Activated B cell treated with CpG ODN at 0.5 μM for 24 hours (primary cell): Measurements from ENCODE around the gene TANGO2. TPM values are rescaled to one million over a fixed set of nuclear protein-coding genes. Genes with fewer than 3 reads are reported as not detected.

Experiments
- ATAC-seq: fragments of 200-7000 bp; cut with Tn5 transposase; one replicate; pipeline ENCODE4 v1.10.0; 2021; ENCODE audit warnings: low read depth, mild to moderate bottlenecking, moderate library complexity
- CTCF ChIA-PET: fragments of 350-600 bp; sonication (Branson Sonifier 250); formaldehyde crosslinking; loops from one replicate; lab custom pipeline; 2021; ENCODE audit warnings: antibody characterized with exemption; lab: Charles Lee
- POLR2A ChIA-PET: fragments of 350-600 bp; sonication (Branson Sonifier 250); formaldehyde crosslinking; loops from one replicate; lab custom pipeline; 2021; ENCODE audit warnings: antibody characterized with exemption; lab: Charles Lee
- DNase-seq: peaks from one replicate; pipeline ENCODE4 v3.0.0; 2022
- H3K27ac Mint-ChIP-seq: one replicate; pipeline ENCODE4 v1.8.0; 2020; ENCODE audit warnings: mixed read lengths
- H3K27me3 Mint-ChIP-seq: one replicate; pipeline ENCODE4 v1.8.0; 2021; ENCODE audit warnings: mixed read lengths
- H3K36me3 Mint-ChIP-seq: one replicate; pipeline ENCODE4 v1.8.0; 2021; ENCODE audit warnings: low read depth, mixed read lengths
- H3K4me1 Mint-ChIP-seq: one replicate; pipeline ENCODE4 v1.8.0; 2021; ENCODE audit warnings: mixed read lengths
- H3K4me3 Mint-ChIP-seq: one replicate; pipeline ENCODE4 v1.8.0; 2020; ENCODE audit warnings: mild to moderate bottlenecking, mixed read lengths
- H3K9me3 Mint-ChIP-seq: one replicate; pipeline ENCODE4 v1.8.0; 2020; ENCODE audit warnings: mixed read lengths
- CTCF ChIP-seq: fragments of 200-600 bp; IDR thresholded peaks from one replicate; pipeline ENCODE4 v1.8.0; 2022; ENCODE audit warnings: antibody characterized with exemption, mild to moderate bottlenecking
- intact Hi-C: fragments of 100-400 bp; cut with micrococcal nuclease; formaldehyde crosslinking; loops from one replicate; pipeline ENCODE4 v1.15.1; 2024
- total RNA-seq: library from RNA; stranded (reverse); gene quantifications from 2 replicates; pipeline ENCODE4 v1.2.3, GENCODE V29; 2022

TANGO2 gene
- total RNA-seq, 1 donor from 2014 or later, result 47.2 TPM

GRCh38 chr22:20028855-20029549 is 8.1 kb downstream of the TANGO2 start:
- peaks cover 57% of the 10 kb centered on the region for H3K4me1 Mint-ChIP-seq
- no peaks in the 10 kb centered on the region for H3K27me3 Mint-ChIP-seq
- ATAC-seq, result no peak
- no peaks in the 10 kb centered on the region for H3K9me3 Mint-ChIP-seq
- intact Hi-C loops, result loop anchor here (1.0 kb wide), 1 partner anchor 59 kb away; no protein-coding TSS in a partner anchor
- ChIA-PET CTCF (no interaction called here), POLR2A (no interaction called here)
- H3K4me3 Mint-ChIP-seq, result no peak overlapping the region
- no peak overlapping the region for H3K27ac Mint-ChIP-seq
- no peak for DNase-seq
- TF ChIP-seq CTCF, result no peak
- H3K36me3 Mint-ChIP-seq, result peaks cover 10% of the 10 kb centered on the region

- Mint-ChIP-seq H3K9me3 (peaks cover 3% of the 10 kb centered on the region), H3K4me3 (no peak overlapping the region), H3K4me1 (peaks cover 63% of the 10 kb centered on the region), H3K27ac (peak overlapping the region; percentile 70), H3K27me3 (no peaks in the 10 kb centered on the region), H3K36me3 (peaks cover 13% of the 10 kb centered on the region)
- ATAC-seq (no peak), DNase-seq (no peak)
- ChIA-PET POLR2A (no interaction called here), CTCF (no interaction called here)
- TF ChIP-seq CTCF, result no peak
- intact Hi-C loops, result no loop called here
Measured at GRCh38 chr22:20029550-20030225, 8.8 kb downstream of the TANGO2 start.

GRCh38 chr22:20031732-20032406 is 11.0 kb downstream of the TANGO2 start:
- POLR2A ChIA-PET, result interaction anchor here (1.4 to 5.8 kb wide), 2 partner anchors 11 to 19 kb away, joined by 3 to 59 read pairs; partner anchors contain the start of gene TANGO2
- peak; percentile 31 for DNase-seq

GRCh38 chr22:20032407-20032991 is 11.6 kb downstream of the TANGO2 start:
- CTCF ChIA-PET, result no interaction called here
- H3K4me1 Mint-ChIP-seq, result peaks cover 82% of the 10 kb centered on the region
- no peak for TF ChIP-seq CTCF
- no peak for DNase-seq
- intact Hi-C loops, result loop anchor here (2.0 kb wide), 1 partner anchor 16 kb away; the partner anchor contains the start of gene ARVCF
- ATAC-seq, result no peak
- H3K27ac Mint-ChIP-seq, result peak overlapping the region; percentile 69
- H3K36me3 Mint-ChIP-seq, result peaks cover 18% of the 10 kb centered on the region
- POLR2A ChIA-PET, result interaction anchor here (0.6 to 5.8 kb wide), 3 partner anchors 12 to 633 kb away, joined by 3 to 59 read pairs (median 3); partner anchors contain the start of gene TANGO2
- H3K27me3 Mint-ChIP-seq, result no peaks in the 10 kb centered on the region
- peaks cover 3% of the 10 kb centered on the region for H3K9me3 Mint-ChIP-seq
- H3K4me3 Mint-ChIP-seq, result no peak overlapping the region

More at GRCh38 chr22:20031732-20032406, 11.0 kb downstream of the TANGO2 start:
- Mint-ChIP-seq H3K27ac (peak overlapping the region; percentile 69), H3K9me3 (peaks cover 3% of the 10 kb centered on the region), H3K36me3 (peaks cover 12% of the 10 kb centered on the region), H3K27me3 (no peaks in the 10 kb centered on the region), H3K4me1 (peaks cover 75% of the 10 kb centered on the region), H3K4me3 (peak overlapping the region; percentile 19)
- no peak for TF ChIP-seq CTCF
- CTCF ChIA-PET, result no interaction called here
- peak; percentile 57 for ATAC-seq
- intact Hi-C loops, result loop anchor here (2.0 kb wide), 1 partner anchor 15 kb away; the partner anchor contains the start of gene ARVCF
